Skin of body (tissue), 2 donors: ENCODE results near the gene SPRY4. TPM values are rescaled to one million over a fixed set of nuclear protein-coding genes. Genes with fewer than 3 reads are reported as not detected.
"Not testable (repeated sequence)": the region's sequence is repeated elsewhere in the genome, so short reads cannot be mapped to it uniquely, and the experiment has no call there.

Experiments
- DNase-seq: peaks from one replicate; lab custom pipeline; 2025; lab: John Stamatoyannopoulos, UW
- total RNA-seq: library from RNA; depleted of rRNA; stranded (reverse); fragments of >200 nt; gene quantifications from one replicate; pipeline ENCODE4 v1.2.3, GENCODE V29; 2014

Gene SPRY4
- total RNA-seq, 1 donor from 2014 or later, result 8.9 TPM

GRCh38 chr5:142315096-142315900 is 9.5 kb downstream of the SPRY4 start:
- peak; percentile 47 for DNase-seq

- DNase-seq, result no peak
These were observed 10.2 kb downstream of the SPRY4 start for GRCh38 chr5:142314606-142315005.

GRCh38 chr5:142314109-142314508 is 10.7 kb downstream of the SPRY4 start:
- no peak for DNase-seq

- peak; percentile 80 for DNase-seq
These were observed 11.1 kb downstream of the SPRY4 start for GRCh38 chr5:142313682-142314081.

- no peak for DNase-seq
These were observed 11.5 kb downstream of the SPRY4 start for GRCh38 chr5:142313275-142313674.

GRCh38 chr5:142312399-142312798 is 12.4 kb downstream of the SPRY4 start:
- no peak for DNase-seq

- DNase-seq, result no peak
These were observed 13.1 kb downstream of the SPRY4 start for GRCh38 chr5:142311725-142312124.

DNA sequence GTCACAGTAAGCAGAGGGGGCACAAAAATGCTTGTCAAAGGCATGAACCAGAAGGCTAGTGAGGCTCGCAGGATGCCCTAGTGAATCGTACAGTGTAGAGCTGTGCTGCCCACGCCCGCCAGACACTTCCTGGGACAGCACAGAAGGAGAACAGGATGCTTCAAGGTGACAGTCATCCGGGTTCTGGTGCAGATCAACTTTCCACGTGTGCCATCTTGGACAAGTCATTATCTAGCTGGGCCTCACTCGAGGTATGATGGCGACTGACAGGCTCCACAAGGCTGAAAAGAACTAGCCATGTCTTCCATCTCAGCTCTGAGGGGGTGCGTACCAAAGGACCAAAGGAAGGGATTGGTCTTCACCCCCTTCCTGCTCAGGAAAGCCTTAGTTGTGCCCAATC is 14.0 kb downstream of the SPRY4 start:
- no peak for DNase-seq

DNA sequence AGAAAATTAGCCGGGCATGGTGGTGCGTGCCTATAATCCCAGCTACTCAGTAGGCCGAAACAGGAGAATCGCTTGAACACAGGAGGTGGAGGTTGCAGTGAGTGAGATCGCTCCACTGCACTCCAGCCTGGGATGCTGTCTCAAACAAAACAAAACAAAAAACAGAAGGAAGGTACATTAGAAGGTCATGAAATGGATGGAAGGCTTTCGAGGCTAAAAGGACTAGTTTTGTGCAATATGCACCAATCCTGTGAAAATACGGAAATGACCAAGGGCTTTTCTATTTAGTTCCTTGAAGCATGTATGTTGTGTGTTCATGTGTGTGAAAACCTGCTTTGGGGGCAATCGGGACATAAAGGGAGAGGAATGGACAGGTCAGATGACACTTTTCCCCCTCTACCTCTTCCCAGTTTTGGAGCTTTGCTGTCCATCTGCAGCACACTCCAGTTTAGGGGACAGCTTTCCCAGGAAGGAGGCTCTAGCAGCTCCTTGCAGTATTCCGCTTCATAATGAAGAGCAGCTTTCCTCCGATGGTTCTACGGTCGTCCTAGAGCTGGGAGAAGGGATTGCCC is 15.0 kb downstream of the SPRY4 start:
- DNase-seq, result no peak

DNA sequence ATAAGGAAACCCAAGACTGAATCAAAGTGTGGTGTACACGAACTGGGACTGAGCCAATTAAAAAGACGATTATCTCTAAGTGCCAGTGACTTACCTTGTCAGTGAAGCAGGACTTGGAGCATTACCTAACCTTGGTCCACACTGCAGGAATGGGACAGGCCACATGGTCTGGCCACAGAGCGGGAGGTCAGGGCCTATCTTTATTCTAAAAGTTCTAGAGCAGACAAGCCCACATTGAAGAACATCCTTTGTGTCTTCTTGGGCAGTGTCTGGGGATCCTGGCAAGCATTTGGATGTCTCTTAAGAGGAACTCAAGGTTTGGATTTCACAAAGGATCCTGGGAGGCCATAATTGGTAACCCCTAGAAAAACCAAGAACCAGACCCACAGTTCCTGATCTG is 16.5 kb downstream of the SPRY4 start:
- no peak for DNase-seq

DNA sequence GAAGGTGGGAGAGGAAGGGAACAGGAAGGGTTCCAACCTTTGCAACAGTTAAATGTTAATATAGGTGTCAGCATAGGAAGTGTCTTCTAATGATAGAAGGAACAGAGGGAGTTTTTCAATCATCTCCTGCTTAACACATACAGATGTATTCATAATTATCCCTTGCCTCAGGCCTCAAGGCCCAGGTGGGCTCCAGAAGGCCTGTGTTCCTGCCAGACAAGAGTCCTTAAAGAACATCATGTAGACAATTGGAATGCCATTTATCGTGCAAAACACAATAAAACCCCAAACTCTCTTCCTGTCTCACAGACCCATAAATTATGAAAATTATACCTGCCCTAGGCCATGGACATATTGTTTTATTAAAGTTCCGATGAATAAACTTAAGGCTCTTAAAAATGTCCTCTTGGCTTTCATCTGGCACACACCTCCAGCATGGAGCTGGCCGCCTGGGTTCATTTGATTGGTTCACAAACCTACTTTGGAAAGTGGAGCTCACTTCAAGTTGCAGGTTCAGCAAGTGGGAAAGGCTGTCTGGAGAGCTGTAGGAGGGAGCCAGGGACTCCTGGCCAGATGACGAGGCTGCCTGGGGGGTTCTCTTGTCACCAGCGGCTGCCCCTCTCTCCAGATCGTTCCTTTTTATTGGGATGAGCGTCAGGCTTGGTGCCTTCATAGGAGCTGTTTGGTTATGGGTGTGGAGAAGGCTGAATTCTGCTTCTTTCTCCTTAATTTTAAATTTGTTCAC is 17.5 kb downstream of the SPRY4 start:
- no peak for DNase-seq

DNA sequence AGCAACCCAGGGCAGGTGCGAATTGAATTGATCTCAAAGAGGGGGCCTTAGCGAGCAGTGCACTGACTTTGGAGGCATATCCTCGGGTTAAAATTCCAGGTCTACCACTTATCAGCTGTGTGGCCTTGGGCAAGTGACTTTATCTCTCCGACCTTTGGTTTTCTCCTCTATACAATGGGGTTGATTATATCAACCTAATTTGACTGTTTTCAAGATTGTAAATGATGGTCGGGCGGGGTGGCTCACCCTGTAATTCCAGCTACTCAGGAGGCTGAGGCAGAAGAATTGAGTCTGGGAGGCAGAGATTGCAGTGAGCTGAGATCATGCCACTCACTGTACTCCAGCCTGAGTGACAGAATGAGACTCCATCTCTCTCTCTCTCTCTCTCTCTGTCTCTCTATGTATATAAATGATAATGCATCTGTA is 18.7 kb downstream of the SPRY4 start:
- DNase-seq, result no peak

DNA sequence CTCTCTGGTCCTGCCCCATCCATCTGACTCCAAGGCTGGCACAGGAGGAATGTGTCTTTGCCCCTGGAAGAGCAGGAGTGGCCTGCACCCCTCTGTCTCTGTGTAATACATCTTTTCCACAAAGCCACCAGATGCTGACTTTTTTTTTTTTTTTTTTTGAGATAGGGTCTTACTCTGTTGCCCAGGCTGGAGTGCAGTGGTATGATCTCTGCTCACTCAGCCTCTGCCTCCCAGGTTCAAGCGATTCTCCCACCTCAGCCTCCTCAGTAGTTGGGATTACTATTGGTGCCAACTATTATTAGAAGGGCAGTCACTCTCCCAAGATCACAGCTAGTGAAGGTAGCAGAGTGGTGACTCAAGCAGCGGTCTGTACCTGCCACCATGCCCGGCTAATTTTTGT is 19.6 kb downstream of the SPRY4 start:
- DNase-seq, result no peak

DNA sequence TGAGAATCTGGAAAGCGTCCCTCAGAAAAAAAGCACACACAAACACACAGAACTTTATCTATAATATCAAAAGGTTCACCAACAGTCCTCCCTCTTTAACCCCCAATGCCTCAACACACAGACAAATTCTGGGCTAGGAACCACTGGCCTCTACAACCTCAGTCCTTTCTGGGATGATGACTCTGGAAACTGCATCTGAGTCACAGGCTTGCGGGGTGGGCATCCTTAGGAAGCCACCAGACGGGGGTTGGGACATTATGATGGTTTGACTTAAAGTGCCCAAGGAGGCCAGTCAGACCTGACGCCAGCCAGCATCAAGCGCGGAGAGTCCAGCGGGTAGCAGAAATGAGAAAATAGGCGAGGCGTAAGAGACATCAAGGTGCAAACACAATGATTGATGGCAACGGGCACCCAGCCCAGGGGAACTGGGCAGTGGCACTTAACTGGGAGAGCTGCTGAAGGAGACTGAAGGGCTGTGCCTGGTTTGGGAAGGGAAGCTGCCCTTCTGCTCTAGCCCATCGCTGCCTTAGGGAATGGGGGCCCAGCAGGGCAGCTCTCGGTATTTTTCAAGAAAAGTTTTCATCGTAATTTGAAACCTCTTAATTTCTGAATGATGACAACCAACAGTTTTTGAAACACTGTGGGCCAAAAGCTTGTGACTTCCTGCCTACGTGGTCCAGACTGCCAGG is 20.7 kb downstream of the SPRY4 start:
- DNase-seq, result no peak

- peak; percentile 44 for DNase-seq
These were observed 21.3 kb downstream of the SPRY4 start for GRCh38 chr5:142303565-142303964.

GRCh38 chr5:142301540-142301939 is 23.3 kb downstream of the SPRY4 start:
- DNase-seq, result no peak

GRCh38 chr5:142300677-142301076 is 24.1 kb downstream of the SPRY4 start:
- no peak for DNase-seq

- no peak for DNase-seq
These were observed 26.0 kb downstream of the SPRY4 start for GRCh38 chr5:142298789-142299188.

DNA sequence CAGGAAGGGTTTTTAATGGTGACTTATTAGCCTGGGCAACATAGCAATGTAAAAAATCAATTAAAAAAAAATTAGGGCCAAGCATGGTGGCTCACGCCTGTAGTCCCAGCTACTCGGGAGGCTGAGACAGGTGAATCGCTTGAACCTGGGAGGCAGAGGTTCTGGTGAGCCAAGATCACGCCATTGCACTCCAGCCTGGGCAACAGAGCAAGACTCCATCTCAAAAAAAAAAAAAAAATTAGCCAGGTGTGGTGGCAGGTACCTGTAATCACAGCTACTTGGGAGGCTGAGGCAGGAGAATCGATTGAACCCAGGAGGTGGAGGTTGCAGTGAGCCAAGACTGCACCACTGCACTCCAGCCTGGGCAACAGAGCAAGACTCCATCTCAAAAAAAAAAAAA is 27.0 kb downstream of the SPRY4 start:
- DNase-seq, result not testable (repeated sequence)

DNA sequence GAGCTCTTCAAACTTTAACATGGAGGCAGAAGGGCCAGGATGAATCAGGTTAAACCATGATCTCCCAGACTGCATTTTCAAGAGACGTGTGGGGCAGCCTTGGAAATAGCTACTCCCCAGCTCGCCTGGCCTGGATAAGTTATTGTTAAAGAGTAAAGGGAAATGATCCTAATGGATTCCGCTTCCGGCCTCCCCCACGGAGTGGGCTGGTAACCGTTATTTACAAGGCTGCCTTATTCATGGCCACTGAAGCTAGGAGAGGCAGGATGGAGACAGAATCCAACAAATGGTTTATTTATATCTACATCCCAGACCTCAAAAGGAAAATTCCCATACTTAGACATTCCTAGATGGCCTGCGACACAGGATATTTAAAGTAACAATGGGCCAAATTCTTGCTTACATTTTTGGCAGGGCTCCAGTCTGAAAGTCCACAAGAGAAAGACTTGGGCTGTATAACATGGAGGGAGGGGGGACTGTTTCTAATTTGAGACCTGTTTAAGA is 27.9 kb downstream of the SPRY4 start:
- DNase-seq, result peak; percentile 86

- no peak for DNase-seq
These were observed 28.6 kb downstream of the SPRY4 start for GRCh38 chr5:142295960-142296860.
